PFSK-1 (cell line): ENCODE data around the gene BCR.

Experiments used
- POLR2AphosphoS5 ChIP-seq: IDR thresholded peaks from 2 replicates; pipeline ENCODE4 v1.6.1; 2012; ENCODE audit warnings: low read depth, mild to moderate bottlenecking, control low read depth, low read length, moderate library complexity
- TAF1 ChIP-seq: IDR thresholded peaks from 2 replicates; pipeline ENCODE4 v1.6.1; 2012; ENCODE audit warnings: low read length, control low read depth, borderline replicate concordance; ENCODE audit not compliant: insufficient read depth

GRCh38 chr22:23359583-23360123 lies 179.3 kb downstream of the BCR start:
- no peak for TF ChIP-seq POLR2AphosphoS5
- TF ChIP-seq TAF1, result no peak
